PFSK-1 (cell line): Measurements from ENCODE around the gene SMG6.

Experiments
- POLR2AphosphoS5 ChIP-seq: IDR thresholded peaks from 2 replicates; pipeline ENCODE4 v1.6.1; 2012; ENCODE audit warnings: low read depth, mild to moderate bottlenecking, control low read depth, low read length, moderate library complexity
- TAF1 ChIP-seq: IDR thresholded peaks from 2 replicates; pipeline ENCODE4 v1.6.1; 2012; ENCODE audit warnings: low read length, control low read depth, borderline replicate concordance; ENCODE audit not compliant: insufficient read depth
- TF ChIP-seq, protein P1 (sequence below), 2 experiments: IDR thresholded peaks; 2 replicates each; pipeline versions ENCODE4 v1.6.1 to v1.8.0; 2011 to 2012; ENCODE audit warnings: low read depth in 2 of 2, low read length in 2 of 2, control low read depth in 1 of 2, inconsistent platforms in 1 of 2, mild to moderate bottlenecking in 1 of 2, moderate library complexity in 1 of 2; ENCODE audit not compliant: insufficient read depth in 1 of 2

- TF ChIP-seq, protein P1, sequence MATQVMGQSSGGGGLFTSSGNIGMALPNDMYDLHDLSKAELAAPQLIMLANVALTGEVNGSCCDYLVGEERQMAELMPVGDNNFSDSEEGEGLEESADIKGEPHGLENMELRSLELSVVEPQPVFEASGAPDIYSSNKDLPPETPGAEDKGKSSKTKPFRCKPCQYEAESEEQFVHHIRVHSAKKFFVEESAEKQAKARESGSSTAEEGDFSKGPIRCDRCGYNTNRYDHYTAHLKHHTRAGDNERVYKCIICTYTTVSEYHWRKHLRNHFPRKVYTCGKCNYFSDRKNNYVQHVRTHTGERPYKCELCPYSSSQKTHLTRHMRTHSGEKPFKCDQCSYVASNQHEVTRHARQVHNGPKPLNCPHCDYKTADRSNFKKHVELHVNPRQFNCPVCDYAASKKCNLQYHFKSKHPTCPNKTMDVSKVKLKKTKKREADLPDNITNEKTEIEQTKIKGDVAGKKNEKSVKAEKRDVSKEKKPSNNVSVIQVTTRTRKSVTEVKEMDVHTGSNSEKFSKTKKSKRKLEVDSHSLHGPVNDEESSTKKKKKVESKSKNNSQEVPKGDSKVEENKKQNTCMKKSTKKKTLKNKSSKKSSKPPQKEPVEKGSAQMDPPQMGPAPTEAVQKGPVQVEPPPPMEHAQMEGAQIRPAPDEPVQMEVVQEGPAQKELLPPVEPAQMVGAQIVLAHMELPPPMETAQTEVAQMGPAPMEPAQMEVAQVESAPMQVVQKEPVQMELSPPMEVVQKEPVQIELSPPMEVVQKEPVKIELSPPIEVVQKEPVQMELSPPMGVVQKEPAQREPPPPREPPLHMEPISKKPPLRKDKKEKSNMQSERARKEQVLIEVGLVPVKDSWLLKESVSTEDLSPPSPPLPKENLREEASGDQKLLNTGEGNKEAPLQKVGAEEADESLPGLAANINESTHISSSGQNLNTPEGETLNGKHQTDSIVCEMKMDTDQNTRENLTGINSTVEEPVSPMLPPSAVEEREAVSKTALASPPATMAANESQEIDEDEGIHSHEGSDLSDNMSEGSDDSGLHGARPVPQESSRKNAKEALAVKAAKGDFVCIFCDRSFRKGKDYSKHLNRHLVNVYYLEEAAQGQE (IDR thresholded peaks at IDR 0.05; ENCODE audit: insufficient read depth in 1 of 2, low read depth in 2 of 2, low read length in 2 of 2) = no peak
- TF ChIP-seq POLR2AphosphoS5 = no peak
- no peak for TF ChIP-seq TAF1
Observed at GRCh38 chr17:2312736-2313135, 9.2 kb upstream of the SMG6 start.
